HG03103 (cell line): ENCODE data around the gene PEMT.

Experiments used
- ATAC-seq: cut with Tn5 transposase; IDR thresholded peaks from one replicate; pipeline ENCODE4 v1.9.1; 2021; ENCODE audit warnings: low read depth; ENCODE audit not compliant: unreplicated experiment

PEMT gene

DNA sequence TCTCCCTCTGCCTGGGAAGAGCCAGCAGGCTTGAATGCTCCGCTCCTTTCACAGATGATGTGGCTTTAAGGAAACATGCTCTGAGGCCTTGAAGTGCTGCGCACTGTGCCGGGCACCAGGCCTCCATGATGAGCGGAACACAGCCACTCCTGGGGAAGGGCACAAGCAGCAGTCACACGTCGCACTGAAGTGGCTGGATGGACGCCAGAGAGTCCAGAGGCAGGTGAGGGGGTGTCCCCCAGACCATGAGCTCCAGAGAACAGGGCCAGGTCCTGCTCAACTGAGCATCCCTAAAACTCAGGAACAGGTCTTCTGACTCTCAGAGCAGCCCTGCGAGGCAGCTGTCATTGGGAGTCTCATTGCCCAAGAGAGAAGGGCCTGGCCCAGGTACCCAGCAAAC, 35.6 kb downstream of the PEMT start:
- ATAC-seq: no peak

DNA sequence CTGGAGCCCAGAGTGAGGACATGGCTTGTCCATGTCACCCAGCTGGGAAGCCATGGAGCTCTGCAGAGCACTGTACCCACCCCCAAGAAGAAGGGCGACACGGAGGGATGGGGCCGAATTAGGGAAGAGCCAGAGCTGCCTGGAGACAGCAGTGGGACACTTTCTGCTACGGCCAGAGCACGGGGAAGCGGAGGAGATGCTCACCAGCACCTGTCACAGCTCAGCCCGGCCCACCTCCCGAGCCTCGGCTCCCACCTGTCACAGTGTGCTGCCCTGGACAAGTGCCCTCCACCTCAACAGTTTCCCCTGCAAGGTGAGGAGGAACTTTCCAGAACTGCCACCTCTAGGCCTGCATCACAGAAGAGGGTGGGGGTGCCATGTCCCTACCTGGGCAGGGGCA, 36.4 kb downstream of the PEMT start:
- ATAC-seq: no peak

DNA sequence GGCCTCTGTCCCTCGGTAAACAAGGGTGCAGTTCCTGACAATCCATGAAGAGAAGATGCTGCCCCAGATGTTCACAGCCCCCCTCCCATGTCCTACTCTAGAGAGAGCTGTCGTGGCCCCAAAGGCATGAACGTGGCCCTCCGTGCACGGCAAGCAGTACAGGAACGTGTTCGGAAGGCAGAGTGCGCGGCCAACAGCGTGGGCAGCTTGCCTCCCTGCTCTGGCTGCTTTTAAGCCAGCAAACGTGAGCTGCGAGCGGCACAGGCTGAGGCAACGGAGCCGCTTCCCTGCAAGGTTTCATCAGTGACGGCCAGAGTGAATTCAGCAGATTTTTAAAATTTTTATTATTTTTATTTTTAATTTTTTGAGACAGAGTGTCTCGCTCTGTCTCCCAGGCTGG, 37.2 kb downstream of the PEMT start:
- ATAC-seq: no peak

DNA sequence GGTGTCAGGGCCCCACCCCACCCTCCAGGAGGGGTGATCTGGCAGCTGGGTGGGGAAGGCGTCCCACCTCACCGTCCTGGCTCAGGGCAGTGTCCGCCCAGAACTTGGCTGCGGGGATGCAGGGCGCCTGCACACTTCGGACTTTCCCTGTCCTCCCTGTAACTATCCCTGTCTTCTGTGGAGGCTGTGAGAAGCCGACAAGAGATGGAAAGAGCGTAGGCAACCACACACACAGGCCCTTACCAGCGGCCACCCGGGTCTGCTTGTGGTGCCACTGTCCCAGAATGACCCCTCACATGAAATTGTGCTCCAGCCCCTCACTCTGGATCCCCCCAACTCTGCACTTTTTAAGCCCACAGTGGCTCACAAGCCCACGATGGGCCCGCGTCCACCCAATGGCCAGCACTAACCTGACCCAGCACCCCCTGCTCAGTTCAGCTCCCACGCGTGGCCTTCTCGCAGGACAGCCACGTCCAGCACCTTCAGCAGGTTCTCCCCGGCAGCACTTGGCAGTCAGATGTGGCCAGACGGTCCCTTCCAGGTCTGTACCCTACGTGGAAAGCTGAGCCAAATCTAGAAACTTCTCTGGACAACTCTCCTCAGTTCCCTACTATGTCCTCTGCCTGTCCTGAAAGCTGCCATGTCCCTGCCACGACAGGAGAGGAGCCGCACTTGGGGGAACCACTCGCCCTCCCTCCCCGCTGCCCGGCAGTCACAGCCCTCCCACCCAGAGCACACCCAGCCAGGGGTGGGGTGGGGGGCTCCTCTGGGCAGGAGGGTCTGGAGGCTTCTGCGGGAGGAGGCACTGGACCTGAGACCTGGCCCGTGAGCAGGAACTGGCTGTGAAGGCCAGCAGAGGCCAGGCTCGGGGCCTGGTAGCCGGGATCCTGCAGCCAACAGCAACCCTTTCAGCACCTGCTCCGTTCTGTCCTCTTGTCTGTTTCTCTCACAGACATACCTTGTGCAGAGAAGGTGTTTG, 38.0 kb downstream of the PEMT start:
- ATAC-seq: no peak

DNA sequence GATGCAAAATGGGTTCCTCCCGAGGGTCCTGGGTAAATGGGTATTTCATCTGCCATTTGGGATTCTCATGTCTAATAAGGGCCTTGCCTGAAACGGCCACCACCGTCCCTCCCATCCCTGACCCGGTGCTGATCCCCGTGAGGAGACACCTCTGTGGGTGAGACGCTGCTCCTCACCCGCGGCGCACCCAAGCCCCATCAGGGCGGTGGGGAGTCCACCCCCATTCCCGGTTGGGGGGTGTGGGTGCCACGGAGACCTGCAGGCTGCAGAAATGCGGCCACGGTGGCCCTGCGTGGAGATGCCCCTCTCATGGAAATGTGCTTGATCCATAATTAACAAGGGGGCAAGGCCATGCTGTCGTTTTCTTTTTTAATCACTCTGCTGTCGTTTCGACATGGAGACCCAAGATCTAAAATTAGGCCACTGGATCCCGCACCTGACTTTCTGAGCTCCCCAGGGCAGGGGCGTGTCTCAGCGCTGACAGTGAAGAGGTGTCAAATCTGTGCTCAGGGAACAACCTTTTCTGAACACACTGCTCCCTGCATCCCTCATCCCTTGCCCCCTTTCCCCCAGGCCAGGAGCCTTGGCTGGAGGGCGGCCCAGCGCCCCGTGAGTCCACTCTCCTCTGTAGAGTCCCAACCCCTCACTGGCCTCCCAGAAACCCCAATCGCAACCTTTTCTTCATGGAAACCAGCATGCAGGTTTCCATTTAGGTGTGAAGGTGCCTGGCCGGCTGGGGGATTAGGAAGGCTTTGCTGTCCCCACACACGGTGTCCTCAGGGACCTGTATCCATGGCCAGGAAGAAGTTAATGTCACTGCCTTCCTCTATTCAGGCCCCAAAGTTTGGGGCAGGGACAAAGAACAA, 38.9 kb downstream of the PEMT start:
- no peak for ATAC-seq

DNA sequence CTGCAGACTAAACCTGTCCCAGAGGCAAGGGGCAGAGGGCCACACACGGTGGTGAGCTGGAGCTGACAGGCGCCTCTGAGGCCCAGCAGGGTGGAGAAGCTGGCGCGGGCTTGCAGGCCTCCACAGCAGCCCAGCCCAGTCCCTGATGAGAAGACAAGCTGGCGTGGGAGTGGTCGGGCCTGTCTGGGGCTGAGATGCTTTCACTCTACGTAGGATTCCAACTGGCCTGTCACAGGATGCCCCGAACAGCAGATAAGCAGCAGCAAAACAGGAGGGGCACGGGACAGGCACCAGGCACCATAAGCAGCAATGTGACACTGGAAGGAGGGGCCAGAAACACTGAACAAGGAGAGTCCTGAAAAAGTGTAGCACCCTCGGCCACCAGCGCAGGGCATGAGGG, 40.1 kb downstream of the PEMT start:
- no peak for ATAC-seq

DNA sequence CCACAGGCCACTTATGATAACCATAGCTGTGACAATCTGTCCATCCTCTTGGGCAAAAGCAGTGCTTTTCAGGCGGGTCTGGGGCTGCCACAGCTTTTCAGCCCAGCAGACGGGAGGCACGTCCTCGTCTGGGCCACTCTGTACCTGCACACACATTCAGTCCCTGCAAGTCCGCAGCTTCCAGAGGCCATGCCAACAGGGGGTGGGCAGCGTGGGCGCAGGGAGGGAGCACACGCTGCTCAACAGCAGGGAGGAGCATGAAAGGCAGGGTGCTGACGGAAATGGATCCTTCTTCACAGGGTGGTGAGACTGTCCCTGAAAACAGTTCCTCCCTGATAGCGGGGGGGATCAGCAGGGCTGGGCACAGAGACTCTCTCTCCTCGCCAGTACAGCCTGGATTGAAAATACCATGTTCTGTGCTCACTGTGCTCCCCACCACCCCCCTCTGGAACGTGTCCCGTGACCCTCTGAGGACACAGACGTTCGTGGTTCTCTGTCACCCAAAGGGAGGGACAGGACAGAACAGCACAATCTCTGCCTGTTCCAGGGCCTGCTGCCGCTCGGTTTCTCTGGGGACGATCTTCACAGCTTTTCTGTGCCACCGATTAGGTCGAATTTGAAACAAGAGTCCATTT, 41.7 kb downstream of the PEMT start:
- ATAC-seq: no peak

DNA sequence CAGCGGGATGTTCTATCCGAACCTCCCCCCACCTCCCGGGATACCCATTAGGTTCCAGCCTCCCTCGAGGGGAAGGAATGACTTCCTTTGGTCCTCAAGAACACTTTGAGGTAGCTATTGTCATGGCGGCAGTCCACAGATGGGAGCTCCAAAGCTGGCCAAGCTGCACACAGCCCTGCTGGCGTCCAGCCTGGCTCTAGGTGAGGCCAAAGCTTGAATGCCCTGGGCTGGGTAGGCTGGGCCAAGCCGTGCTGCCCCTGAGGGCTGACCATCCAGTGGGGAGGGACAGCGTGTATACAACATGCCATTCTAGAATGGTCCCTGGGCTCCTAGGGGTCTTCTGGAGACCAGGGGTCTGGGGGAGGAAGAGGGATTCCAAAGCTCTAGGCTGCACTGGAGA, 43.5 kb downstream of the PEMT start:
- no peak for ATAC-seq

DNA sequence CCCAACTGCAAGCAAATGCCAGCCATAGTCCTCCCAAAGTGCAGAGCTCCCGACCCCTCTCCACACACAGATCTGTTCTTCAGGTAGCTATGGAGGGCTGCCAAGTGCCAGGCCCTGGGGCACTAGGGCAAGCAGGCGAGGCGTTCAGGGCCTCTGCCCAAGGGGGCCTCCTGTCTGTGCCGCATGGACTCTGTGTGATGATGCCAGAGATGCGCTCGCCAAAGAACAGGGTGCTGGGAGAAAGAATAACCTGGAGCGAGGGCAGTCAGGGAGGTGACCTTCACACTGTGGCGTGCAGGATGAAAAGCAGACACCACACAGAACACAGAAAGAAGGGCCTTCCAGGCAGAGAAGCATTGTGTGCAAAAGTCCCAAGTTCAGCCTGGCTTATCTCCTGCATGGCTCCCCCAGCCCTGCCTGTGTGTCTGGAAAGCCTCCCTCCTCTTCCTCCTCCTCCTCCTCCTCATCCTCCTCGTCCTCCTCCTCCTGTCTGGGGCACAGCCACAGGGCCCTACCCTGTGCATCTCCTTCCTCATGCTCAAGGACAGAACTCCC, 44.2 kb downstream of the PEMT start:
- ATAC-seq: no peak

DNA sequence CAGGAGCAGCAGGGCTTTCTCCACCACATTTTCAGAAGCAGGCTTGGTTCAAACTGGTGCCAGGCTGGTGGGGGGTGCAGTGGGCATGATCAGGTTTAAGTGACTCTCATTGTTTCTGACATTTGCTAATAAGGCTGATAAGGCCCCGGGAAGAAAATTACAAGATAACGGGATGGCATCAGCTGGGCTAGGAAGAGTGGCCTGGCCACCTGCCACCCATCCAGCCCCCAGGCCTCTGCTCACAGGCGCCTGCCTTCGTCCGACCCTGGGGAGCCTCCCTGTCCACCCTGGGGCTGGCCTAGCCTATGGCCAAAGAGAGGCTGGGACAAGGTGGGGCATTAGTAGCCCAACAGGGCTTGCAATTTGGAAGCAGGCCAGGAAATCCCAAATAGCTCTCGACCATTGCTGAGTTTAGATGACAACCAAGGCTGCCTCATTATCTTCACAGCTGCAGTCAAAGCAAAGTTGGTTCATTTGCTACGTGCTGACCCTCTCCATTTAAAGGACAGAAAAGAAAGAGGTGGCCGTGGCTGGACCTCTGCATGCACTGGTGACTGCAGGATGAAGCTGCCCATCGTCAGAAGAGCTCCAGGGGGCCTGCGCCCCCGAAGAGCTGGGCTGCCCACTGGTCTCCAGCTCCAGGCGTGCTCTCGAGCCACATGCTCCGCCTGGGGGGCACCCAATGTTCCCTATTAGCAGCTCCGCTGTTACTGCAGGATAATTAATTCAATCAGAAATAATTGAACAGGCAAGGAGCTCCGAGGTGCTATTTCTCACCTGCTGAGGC, 44.9 kb downstream of the PEMT start:
- no peak for ATAC-seq

DNA sequence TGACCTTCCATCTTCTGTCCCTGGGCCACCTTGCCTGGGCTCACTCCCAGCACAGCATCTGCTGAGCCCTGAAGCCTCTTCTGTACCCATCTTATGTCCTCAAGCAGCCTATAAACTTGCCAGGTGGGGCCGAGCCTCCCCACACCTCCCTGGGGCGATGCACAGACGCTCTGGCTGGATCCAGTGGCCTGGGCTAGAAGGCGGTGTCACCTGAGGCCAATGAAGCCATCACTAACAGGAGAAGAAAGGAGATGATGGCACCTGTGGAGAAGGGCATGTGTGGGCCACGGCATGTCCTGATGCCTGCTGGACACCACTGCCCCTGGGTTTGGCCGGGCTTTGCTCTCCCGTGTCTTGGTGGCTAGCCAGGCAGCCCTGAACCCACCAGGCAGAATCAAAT, 45.5 kb downstream of the PEMT start:
- no peak for ATAC-seq

DNA sequence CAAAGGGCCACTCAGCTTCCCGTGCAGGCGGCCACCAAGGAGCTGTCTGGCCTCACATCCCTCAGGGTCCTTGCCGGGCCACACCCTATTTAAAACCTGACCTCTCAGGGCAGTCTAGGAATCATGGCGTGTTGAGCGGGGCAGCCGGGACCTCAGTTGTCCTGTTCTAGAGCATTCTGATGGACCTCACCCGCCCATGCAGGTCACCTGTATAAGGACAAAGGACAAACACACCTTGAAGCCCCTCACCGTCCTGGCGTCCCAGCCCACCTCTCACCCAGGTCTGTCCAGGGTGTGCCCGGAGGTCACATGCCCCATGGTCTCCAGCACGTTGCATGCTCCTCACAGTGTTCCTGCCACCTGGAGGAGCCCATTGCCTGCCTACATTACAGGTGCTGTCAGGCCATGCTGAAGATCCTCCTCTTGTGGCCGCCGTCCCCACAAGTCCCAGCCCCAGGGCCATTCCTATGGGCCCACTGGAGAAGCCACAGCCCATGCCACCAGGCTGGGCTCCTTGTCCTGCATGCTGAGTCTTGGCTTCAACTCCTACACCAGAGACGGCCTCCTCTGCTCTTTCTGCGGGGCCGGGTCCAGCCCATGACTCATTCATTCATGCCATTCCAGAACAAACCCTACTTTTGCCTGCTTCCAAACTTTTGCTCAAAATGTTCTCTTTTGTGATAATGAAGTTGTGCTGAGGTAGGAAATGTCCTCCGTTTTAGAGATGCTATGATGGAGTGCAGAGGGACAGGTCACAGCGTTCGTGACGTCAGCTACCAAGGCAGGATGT, 46.3 kb downstream of the PEMT start:
- no peak for ATAC-seq

DNA sequence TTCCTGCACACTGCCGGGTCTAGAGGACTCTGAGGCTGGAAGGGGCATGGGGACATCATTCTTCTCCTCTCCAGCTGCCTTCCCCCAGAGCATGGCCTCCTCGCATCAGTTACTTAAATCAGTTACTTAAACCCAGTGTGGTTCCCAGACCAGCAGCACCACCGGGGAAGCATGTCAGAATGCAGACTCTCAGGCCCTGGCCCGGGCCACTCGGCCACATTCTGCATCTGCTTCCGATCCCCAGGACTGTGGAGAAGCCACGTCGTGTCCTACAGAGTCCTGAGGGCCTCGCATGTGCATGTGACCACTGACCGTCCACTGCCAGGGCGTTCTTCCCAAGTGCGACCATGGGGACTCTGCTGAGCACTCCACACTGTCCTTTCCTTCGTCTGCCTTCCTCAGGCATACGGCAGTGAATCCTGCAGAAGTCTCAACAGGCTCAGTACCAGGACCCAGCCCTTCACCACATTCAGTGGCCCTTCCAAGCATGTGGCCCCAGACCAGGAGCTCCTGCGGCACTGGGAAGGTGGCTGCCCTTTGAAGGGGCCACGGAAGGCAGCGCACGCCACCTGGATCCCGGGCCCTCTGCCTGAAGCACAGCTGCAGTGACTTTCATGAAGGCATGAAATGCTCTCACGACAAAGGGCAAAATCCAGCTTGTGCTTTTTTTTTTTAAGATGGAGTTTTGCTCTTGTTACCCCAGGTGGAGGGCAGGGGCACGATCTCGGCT, 48.4 kb downstream of the PEMT start:
- no peak for ATAC-seq

DNA sequence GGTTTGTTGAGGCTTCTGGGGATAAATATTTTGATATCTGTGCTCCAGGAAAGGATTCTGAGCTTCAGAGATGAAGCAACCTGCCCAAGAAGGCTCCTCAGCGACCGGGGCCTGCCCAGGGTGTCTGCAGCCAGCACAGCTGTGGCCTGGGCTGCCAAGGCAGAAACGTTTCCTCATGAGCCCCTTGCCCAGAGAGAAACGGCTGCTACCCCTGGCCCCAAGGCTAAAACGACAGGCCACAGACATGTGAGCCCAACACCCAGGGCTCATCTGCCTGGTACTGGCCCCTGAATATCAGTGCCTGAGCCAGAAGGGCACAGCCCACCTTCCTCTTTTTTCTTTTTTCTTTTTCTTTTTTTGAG, 49.9 kb downstream of the PEMT start:
- no peak for ATAC-seq

DNA sequence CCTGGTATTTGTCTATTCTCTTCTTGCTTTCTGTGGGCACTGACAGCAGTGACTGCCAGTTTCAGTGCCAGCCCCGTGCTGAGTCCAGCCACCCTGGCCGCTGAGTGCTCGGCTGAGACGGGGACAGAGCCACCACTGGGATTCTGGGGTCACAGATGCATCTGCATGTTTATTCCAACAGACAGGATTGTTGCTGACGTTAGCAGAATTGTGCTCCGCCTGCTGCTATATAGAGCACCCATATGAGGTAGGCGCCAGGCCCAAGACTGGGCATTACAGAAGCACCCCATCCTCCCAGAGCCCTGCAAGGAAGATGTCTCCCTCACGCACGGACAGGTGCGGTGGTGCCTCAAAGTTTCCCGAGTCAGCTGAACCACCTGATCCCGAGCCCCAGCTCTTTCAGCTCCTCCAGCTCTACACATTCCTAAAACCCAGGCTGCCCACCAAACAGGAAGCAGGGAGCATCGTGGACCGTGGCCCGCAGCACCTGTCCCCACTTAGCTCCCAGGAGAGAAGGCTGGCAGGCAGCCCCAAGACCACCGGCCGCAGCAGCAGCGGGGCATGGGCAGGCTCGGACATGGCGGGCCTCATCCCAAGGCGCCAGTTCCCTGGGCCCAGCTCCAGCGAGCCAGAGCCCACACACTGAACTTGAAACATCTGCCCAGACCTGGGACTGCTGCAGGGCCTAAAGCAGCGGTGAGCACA, 50.4 kb downstream of the PEMT start:
- no peak for ATAC-seq

DNA sequence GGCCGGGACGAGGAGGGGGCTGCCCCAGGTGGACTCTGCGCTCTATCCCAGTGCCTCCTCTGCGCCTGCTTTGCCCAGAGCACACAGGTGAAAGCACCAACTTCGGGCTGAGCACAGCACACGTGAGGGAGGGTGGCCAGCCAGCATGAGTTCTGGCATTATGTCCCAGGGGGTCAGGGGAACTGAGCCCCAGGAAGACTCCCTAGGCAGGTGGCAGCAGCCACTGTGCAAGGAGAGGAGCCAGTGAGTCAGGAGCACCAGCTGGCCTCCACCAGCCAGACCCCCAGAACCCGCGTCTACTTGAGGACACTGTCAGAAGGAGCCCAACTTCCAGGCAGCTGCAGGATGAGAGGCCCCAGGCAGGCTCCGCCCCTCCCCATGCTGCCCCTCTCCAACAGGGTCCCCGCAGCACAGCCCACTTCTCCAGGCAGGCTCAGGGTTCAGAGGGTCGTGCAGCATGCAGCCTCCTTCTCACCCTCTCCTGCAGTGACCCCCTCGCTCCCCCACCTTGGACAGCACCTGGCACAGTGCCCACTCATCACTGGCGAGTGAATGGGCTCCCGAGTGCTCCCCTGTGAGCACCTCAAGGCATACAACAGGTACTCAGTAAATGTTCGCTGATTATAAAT, 51.1 kb downstream of the PEMT start:
- no peak for ATAC-seq

DNA sequence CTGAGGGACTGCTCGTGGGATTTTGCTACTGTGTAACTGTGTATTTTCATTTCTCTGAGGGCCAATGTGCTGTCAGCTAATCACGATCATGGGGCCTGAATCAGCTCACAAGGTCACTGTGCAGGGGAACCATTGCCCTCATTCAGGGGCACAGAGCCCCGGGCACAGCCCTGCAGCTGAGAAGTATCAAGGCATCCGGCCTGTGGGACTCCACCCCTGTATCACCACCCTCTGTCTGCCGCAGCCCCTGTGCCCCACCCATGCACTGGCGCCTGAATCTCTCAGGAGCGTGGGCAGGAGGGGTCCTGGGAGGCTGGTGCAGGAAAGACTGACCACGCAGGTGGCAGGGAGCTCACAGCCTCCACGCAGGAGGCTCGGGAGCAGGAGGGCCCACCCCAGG, 51.9 kb downstream of the PEMT start:
- no peak for ATAC-seq
